LNCaP clone FGC (cell line): ENCODE data around the gene UBE3C.

Experiments used
- DNase-seq: peaks from one replicate; pipeline ENCODE4 v3.0.0-alpha.2; 2011; ENCODE audit warnings: low read depth
- H3K4me3 ChIP-seq: 2 replicates; pipeline ENCODE4 v1.5.1; 2011; ENCODE audit warnings: mild to moderate bottlenecking, low read depth, low read length, control low read depth
- TF ChIP-seq, protein P1 (sequence below): IDR thresholded peaks from 2 replicates; pipeline ENCODE4 v1.5.1; 2012; ENCODE audit warnings: mild to moderate bottlenecking; ENCODE audit not compliant: control insufficient read depth, insufficient read depth; ENCODE audit errors: extremely low read depth

UBE3C gene

DNA sequence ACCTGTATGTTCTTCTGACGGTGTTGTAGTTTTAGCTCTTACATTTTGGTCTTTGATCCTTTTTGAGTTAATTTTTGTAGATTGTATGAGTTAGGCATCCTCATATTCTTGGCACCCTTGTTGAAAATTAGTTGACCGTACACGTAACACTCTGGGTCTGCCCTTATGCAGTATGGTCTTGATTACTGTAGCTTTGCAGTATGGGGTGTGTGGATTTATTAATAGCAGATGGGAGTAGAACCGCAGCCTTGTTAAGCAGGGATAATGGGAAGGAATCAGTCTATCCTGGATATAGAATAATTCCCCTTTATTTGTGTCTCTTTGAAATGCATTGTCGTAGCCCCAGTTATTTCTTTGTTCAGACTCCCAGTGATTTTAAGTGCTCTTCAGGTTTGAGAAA, 95.5 kb downstream of the UBE3C start:
- no peak for DNase-seq
- TF ChIP-seq, protein P1, sequence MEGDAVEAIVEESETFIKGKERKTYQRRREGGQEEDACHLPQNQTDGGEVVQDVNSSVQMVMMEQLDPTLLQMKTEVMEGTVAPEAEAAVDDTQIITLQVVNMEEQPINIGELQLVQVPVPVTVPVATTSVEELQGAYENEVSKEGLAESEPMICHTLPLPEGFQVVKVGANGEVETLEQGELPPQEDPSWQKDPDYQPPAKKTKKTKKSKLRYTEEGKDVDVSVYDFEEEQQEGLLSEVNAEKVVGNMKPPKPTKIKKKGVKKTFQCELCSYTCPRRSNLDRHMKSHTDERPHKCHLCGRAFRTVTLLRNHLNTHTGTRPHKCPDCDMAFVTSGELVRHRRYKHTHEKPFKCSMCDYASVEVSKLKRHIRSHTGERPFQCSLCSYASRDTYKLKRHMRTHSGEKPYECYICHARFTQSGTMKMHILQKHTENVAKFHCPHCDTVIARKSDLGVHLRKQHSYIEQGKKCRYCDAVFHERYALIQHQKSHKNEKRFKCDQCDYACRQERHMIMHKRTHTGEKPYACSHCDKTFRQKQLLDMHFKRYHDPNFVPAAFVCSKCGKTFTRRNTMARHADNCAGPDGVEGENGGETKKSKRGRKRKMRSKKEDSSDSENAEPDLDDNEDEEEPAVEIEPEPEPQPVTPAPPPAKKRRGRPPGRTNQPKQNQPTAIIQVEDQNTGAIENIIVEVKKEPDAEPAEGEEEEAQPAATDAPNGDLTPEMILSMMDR, result no peak

DNA sequence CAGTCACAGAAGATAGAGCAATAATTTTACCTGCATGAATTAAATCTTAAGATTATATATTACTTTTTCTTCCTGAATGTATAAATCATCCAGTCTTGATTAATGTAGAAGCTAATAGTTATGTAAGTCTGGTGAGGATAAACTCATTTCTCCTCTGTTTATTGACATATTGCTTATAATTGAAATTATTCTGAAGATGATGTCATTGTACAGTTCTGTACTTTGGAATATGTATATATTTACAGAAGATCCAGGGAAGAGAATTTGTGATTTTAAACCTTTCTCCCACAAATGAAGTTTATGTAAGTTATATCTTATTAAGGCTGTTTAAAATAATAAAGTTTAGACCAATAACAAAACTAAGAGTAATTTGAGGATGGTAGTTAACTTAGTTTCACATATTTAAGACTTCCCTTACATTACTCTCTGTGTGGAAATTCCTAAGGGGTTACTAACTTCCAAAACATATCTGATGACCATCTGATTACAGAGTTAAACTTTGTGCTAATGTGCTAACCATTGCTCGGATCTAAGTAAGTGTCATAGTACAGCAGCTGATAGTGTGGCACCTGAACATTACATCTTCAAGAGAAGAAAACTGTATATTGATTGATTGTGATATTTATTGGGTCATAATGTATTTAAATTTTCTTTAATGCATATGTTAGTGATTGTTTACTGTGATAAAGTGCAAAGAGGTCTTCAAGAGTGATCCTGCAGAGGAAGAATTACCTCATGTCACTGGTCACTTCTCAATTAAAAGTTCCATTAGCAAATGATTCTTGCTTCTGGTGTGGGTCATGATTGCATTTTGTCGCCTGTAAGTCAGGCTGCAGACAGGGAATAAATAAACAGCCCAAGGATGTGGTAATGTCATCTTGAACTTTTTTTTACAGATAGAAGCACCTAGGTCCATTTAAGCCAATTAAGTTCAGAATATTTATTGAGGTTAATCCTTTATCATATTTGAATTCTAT, 96.9 kb downstream of the UBE3C start:
- no peak for DNase-seq
- H3K4me3 ChIP-seq, result no peak overlapping the region
- TF ChIP-seq, protein P1, result no peak

More for the DNA sequence above, 95.5 kb downstream of the UBE3C start:
- no peak overlapping the region for H3K4me3 ChIP-seq

DNA sequence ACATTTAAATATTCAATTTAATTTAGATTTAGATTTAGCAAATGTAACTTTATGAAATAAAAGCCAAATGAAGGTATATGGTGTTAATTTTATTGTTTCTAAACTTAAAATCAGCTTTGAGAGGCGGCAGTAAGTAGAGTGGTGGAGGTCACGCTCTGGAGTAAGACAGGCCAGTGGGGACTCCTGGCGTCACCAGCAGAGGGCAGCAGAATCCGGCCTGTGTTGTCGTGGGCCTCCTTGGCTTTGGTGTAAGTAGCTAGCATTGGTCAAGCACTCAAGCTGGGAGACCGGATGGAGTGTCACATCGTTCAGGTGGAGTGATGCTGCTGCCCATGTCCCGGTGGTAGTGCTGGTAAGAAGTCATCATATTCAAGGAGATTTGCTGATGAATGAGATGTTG, 99.4 kb downstream of the UBE3C start:
- no peak for DNase-seq
- no peak overlapping the region for H3K4me3 ChIP-seq
- TF ChIP-seq, protein P1, result 0 out of 2 replicates have a peak, but pooled peaks have one; percentile 5

DNA sequence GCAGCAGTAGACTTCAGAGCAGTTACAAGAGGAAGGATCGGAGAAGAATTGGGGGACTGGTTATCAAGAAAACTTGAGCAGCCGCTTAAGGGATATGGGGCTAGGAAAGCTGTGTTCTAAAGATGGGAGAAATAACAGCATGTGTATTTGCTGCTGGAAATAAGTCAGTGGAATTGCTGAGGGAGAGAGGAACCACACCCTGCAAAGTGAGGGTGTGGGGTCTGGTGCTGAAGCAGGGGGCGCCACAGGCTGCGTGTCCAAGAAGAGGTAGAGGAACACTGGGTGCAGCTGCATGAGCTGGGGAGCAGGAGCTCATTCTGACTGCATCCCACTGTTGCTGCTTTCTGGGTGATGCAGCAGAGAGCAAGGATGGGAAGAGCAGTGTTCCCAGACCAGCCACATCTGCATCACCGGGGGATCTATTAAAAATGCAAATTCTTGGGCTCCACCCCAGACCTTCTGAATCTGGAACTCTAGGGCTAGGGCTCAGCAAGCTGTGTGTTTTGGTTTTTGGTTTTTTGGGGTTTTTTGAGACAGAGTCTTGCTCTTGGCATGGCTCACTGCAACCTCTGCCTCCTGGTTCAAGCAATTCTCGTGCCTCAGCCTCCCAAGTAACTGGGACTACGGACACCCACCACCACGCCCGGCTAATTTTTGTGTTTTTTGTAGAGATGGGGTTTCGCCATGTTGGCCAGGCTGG, 101.0 kb downstream of the UBE3C start:
- TF ChIP-seq, protein P1, result no peak
- no peak for DNase-seq
- H3K4me3 ChIP-seq, result no peak overlapping the region

DNA sequence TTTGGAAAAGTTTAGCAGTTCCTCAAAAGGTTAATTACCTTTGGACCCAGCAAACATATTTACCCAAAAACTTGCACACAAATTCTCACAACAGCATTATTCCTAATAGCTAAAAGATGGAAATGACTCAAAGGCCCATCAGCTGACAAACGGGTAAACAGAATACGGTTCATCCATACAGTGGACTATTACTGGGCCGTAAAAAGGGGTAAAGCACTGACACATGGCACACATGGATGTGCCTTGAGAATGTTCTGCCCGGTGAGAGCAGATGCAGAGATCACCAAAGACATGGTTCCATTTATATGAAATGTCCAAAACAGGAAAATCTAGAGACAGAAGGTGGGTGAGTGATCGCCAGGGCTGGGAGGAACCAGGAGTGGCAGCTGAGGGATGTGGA, 102.9 kb downstream of the UBE3C start:
- no peak overlapping the region for H3K4me3 ChIP-seq
- DNase-seq, result no peak
- TF ChIP-seq, protein P1, result no peak

DNA sequence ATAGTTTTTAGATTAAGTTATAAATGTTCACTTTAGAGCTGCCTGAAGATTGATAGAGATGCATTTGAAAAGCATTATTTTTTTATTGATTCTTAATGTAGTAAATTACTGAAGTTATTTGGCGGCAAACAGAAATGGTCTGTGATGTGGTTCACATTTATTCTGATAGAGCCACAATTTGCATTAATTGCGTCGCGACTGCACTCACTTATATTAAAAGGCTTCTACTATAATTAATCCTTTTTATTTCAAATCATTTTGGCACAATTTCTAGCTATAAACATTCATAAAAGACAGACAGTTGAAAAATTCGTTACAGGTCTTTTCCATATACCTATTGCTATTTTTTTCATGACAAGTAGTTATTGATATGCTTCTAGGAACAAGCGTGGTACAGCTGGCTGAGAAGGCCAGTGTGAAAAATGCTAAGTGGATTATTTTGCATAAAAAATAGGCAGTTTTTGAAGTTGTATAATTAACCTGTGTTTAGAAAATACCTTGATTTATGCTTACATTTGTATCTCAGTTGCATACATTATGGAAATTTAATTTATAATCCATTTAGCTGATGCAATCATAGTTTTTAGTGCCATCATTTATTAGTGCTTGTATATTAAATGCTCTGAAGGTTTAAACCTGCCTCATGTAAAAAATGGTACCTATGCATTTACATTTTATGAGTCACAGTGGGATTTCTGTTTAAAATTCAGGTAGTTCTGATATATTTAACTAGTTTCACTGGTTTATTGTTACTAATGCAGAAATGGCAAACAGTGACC, 106.0 kb downstream of the UBE3C start:
- H3K4me3 ChIP-seq, result no peak overlapping the region
- no peak for DNase-seq
- TF ChIP-seq, protein P1, result no peak
